ENCODE data around the gene CDK9.
"Not testable (repeated sequence)": the region's sequence is repeated elsewhere in the genome, so short reads cannot be mapped to it uniquely, and the experiment has no call there.

Gene CDK9

GRCh38 chr9:127778280-127779135 lies 7.3 kb upstream of the CDK9 start, which contains the start of gene SH2D3C:
TSS of gene SH2D3C (minus strand) at chr9:127778666. CDS start at chr9:127778627, 39 bp downstream.
- in situ Hi-C loops (cut with HindIII; ENCODE audit: low pct_ligation_motif_present, low sequenced_read_pairs): no loop called here
- H3K27me3 ChIP-seq (replicated peaks): no peaks in the 10 kb centered on the region
- no peaks in the 10 kb centered on the region for H3K36me3 ChIP-seq (replicated peaks)
- no peak for DNase-seq
- H3K4me3 ChIP-seq (ENCODE audit: low read depth, low read length): no peak within 1 kb of the TSS
- no peak for TF ChIP-seq CTCF (IDR thresholded peaks at IDR 0.05; ENCODE audit: low read depth, low read length, missing control alignments)
- no peak within 1 kb of the TSS for H3K27ac ChIP-seq

- no peak overlapping the region for H3K4me3 ChIP-seq (ENCODE audit: low read depth, low read length)
- no peak for TF ChIP-seq CTCF (IDR thresholded peaks at IDR 0.05; ENCODE audit: low read depth, low read length, missing control alignments)
- H3K27me3 ChIP-seq (replicated peaks): no peaks in the 10 kb centered on the region
- in situ Hi-C loops (cut with HindIII; ENCODE audit: low pct_ligation_motif_present, low sequenced_read_pairs): no loop called here
- no peaks in the 10 kb centered on the region for H3K36me3 ChIP-seq (replicated peaks)
- DNase-seq: no peak
- no peak overlapping the region for H3K27ac ChIP-seq
Measured at GRCh38 chr9:127779136-127779981, 6.5 kb upstream of the CDK9 start.

DNA sequence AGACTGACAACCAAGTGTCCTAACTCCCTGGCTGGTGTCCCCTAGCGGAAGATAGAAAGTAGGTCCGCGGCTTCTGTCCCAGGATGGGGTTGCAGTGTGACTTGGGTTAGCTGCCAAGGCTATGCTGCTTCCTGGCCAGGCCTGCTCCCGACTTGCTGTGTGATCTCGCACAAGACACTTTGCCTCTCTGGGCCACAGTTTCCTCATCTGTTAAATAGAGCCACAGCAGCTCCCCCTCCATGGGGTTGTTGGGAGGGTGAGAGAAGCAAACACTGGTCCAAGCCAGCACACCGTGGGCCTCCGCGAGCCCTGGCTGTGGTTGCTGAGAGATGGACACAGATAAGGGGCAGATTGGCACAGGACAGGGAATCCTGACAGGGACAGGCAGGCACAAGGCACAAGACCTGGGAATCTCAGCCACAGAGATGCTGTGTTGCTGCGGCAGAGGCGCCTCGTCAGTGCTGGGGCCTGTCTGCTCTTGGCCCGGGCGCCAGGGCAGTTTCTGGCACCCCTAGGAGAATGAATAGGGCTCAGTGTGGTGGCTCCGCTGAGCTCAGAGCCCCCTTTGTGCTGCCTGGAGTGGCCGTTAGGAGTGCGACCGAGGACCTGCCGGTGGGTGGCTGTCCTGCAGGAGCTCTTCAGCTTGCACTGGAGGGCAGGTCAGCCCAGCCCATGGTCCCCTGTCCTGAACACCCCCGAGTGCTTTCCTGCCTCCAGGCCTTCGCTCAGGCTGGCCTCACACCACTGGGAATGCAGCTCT lies 5.5 kb upstream of the CDK9 start:
- TF ChIP-seq CTCF (IDR thresholded peaks at IDR 0.05; ENCODE audit: low read depth, low read length, missing control alignments): no peak
- in situ Hi-C loops (cut with HindIII; ENCODE audit: low pct_ligation_motif_present, low sequenced_read_pairs): no loop called here
- no peaks in the 10 kb centered on the region for H3K36me3 ChIP-seq (replicated peaks)
- H3K4me3 ChIP-seq (ENCODE audit: low read depth, low read length): no peak overlapping the region
- H3K27me3 ChIP-seq (replicated peaks): no peaks in the 10 kb centered on the region
- no peak for DNase-seq
- H3K27ac ChIP-seq: no peak overlapping the region

DNA sequence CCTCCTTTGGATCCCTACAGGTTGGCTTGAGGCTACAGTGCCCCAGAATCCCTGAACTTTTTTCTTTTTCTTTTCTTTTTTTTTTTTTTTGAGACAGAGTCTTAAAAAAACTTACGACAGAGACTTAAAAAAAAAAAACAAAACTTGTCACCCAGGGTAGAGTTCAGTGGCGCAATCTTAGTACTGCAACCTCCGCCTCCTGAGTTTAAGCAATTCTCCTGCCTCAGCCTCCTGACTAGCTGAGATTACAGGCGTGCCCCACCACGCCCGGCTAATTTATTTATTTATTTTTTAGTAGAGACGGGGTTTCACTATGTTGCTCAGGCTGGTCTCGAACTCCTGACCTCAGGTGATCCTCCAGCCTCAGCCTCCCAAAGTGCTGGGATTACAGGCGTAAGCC lies 4.9 kb upstream of the CDK9 start:
- H3K4me3 ChIP-seq (ENCODE audit: low read depth, low read length); H3K36me3 ChIP-seq (replicated peaks); in situ Hi-C loops (cut with HindIII; ENCODE audit: low pct_ligation_motif_present, low sequenced_read_pairs); H3K27me3 ChIP-seq (replicated peaks); H3K27ac ChIP-seq; DNase-seq: not testable (repeated sequence)

DNA sequence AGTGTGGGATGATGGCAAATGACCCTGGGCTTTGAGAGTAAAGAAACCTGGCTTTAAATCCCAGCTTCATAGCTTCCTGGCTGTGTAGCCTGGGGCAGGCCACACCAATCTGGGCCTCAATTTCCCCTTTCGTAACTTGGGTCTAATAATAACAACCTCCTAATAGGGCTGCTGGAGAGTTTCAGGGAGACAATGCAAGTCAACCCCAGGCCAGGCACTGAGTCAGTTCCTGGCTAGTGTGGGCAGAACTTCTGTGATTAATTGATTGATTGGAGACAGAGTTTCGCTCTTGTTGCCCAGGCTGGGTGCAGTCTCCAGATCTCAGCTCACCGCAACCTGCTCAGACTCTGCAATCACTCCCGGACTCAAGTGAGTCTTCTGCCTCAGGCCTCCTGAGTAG lies 4.0 kb upstream of the CDK9 start:
- no peak for TF ChIP-seq CTCF (IDR thresholded peaks at IDR 0.05; ENCODE audit: low read depth, low read length, missing control alignments)
- H3K27ac ChIP-seq: no peak overlapping the region

More for the DNA sequence above, 4.0 kb upstream of the CDK9 start:
- Histone ChIP-seq H3K27me3 (replicated peaks) (no peaks in the 10 kb centered on the region), H3K36me3 (replicated peaks) (peaks cover 3% of the 10 kb centered on the region), H3K4me3 (ENCODE audit: low read depth, low read length) (no peak overlapping the region)
- no peak for DNase-seq
- in situ Hi-C loops (cut with HindIII; ENCODE audit: low pct_ligation_motif_present, low sequenced_read_pairs): no loop called here
